IPS-18a (cell line): ENCODE results near the gene DSCAM.

ENCODE experiments used
- H3K27ac ChIP-seq: one replicate; pipeline ENCODE4 v1.5.1; 2013; ENCODE audit warnings: low read length
- H3K27me3 ChIP-seq: one replicate; pipeline ENCODE4 v1.6.1; 2013; ENCODE audit warnings: mild to moderate bottlenecking, low read length; ENCODE audit not compliant: control insufficient read depth, insufficient read depth
- H3K36me3 ChIP-seq: one replicate; pipeline ENCODE4 v1.6.1; 2013; ENCODE audit warnings: low read depth, low read length; ENCODE audit not compliant: control insufficient read depth
- H3K4me1 ChIP-seq: one replicate; pipeline ENCODE4 v1.6.1; 2013; ENCODE audit warnings: low read depth, low read length; ENCODE audit not compliant: control insufficient read depth
- H3K4me3 ChIP-seq: one replicate; pipeline ENCODE4 v1.5.1; 2013; ENCODE audit warnings: low read length
- H3K9ac ChIP-seq: one replicate; pipeline ENCODE4 v1.6.1; 2013; ENCODE audit warnings: mild to moderate bottlenecking, low read length, moderate library complexity
- H3K9me3 ChIP-seq: one replicate; pipeline ENCODE4 v1.6.1; 2013; ENCODE audit warnings: low read depth, low read length; ENCODE audit not compliant: control insufficient read depth

The DSCAM gene

GRCh38 chr21:40797891-40798290 lies 49.1 kb downstream of the DSCAM start:
- Histone ChIP-seq H3K27me3 (no peaks in the 10 kb centered on the region), H3K36me3 (no peaks in the 10 kb centered on the region), H3K9ac (no peak overlapping the region), H3K4me1 (no peaks in the 10 kb centered on the region), H3K4me3 (no peak overlapping the region), H3K27ac (no peak overlapping the region), H3K9me3 (peaks cover 13% of the 10 kb centered on the region)

- Histone ChIP-seq H3K9me3 (peaks cover 12% of the 10 kb centered on the region), H3K27me3 (no peaks in the 10 kb centered on the region), H3K36me3 (no peaks in the 10 kb centered on the region), H3K9ac (no peak overlapping the region), H3K4me1 (no peaks in the 10 kb centered on the region), H3K27ac (no peak overlapping the region), H3K4me3 (no peak overlapping the region)
Measured at GRCh38 chr21:40797410-40797809, 49.5 kb downstream of the DSCAM start.

DNA sequence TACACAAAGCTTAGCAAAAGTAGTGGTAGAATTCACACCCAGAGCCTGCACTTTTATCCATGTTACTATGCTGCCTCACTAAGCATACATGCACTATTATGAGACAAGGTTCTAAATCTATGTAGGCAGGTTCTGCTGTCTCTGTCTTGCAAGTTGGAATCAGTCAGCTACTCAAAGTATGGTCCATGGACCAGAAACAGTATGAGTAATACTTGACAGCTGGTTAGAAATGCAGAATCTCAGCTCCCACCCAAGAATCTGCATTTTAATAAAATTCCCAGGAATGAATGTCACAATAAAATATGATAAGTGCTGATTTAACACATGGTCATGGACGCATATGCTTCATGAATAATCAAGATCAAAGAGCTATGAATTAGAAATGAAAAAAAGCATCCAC lies 50.5 kb downstream of the DSCAM start:
- H3K4me1 ChIP-seq = no peaks in the 10 kb centered on the region
- no peak overlapping the region for H3K9ac ChIP-seq
- H3K9me3 ChIP-seq = peaks cover 10% of the 10 kb centered on the region
- H3K27ac ChIP-seq = no peak overlapping the region
- H3K4me3 ChIP-seq = no peak overlapping the region
- H3K27me3 ChIP-seq = no peaks in the 10 kb centered on the region
- no peaks in the 10 kb centered on the region for H3K36me3 ChIP-seq

DNA sequence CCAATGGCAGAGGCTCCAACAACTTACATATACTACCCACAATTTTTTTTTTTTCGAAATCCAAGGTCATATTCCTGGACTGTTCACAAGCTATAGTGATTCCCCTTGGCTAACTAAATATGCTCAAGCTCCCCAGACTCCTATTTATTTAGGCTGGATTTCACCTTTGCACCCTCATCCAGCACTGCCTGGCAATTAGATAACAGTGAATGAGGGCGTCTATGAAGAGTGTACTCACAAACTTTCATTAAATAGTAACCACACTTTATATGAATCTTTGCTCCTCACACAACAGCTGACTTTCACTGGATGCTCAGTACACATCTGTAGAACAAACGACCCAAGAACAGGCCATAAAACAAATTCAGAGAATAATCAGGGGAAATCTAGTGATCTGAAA lies 51.6 kb downstream of the DSCAM start:
- Histone ChIP-seq H3K4me1 (no peaks in the 10 kb centered on the region), H3K4me3 (no peak overlapping the region), H3K27me3 (no peaks in the 10 kb centered on the region), H3K27ac (no peak overlapping the region), H3K9me3 (peaks cover 8% of the 10 kb centered on the region), H3K9ac (no peak overlapping the region), H3K36me3 (no peaks in the 10 kb centered on the region)

- H3K36me3 ChIP-seq = no peaks in the 10 kb centered on the region
- H3K4me1 ChIP-seq = no peaks in the 10 kb centered on the region
- no peaks in the 10 kb centered on the region for H3K27me3 ChIP-seq
- no peak overlapping the region for H3K9ac ChIP-seq
- no peak overlapping the region for H3K27ac ChIP-seq
- no peak overlapping the region for H3K4me3 ChIP-seq
- H3K9me3 ChIP-seq = no peaks in the 10 kb centered on the region
Measured at GRCh38 chr21:40792691-40793456, 54.1 kb downstream of the DSCAM start.

- Histone ChIP-seq H3K27ac (no peak overlapping the region), H3K9ac (no peak overlapping the region), H3K4me3 (no peak overlapping the region), H3K9me3 (no peaks in the 10 kb centered on the region), H3K36me3 (no peaks in the 10 kb centered on the region), H3K4me1 (no peaks in the 10 kb centered on the region), H3K27me3 (no peaks in the 10 kb centered on the region)
Measured at GRCh38 chr21:40788635-40789034, 58.3 kb downstream of the DSCAM start.

- H3K9me3 ChIP-seq = no peaks in the 10 kb centered on the region
- no peaks in the 10 kb centered on the region for H3K36me3 ChIP-seq
- no peak overlapping the region for H3K27ac ChIP-seq
- no peak overlapping the region for H3K4me3 ChIP-seq
- H3K9ac ChIP-seq = no peak overlapping the region
- H3K4me1 ChIP-seq = no peaks in the 10 kb centered on the region
- no peaks in the 10 kb centered on the region for H3K27me3 ChIP-seq
Measured at GRCh38 chr21:40783404-40783803, 63.6 kb downstream of the DSCAM start.

- H3K27ac ChIP-seq = no peak overlapping the region
- H3K9me3 ChIP-seq = no peaks in the 10 kb centered on the region
- no peaks in the 10 kb centered on the region for H3K27me3 ChIP-seq
- no peaks in the 10 kb centered on the region for H3K4me1 ChIP-seq
- no peak overlapping the region for H3K9ac ChIP-seq
- H3K36me3 ChIP-seq = no peaks in the 10 kb centered on the region
- H3K4me3 ChIP-seq = no peak overlapping the region
Measured at GRCh38 chr21:40770435-40771055, 76.4 kb downstream of the DSCAM start.

DNA sequence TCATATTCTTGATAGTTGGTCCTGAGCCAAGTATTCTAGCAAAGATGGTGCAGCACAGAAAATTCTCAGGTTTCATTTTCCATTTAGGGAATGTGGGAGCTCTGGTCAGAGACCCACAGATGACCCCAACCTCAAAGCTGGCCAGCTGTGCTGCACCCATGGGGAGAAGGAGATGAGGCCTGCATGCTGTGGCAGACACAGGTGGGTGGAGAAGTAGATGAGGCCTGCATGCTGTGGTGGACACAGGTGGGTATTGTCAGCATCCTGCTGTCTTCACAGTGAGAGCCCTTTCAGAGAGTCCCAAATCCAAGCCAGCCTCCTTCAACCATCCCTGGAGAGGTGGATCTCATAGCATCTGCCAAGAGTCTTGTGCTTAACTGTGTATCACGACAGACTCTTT lies 77.7 kb downstream of the DSCAM start:
- H3K36me3 ChIP-seq = no peaks in the 10 kb centered on the region
- H3K9me3 ChIP-seq = no peaks in the 10 kb centered on the region
- H3K27me3 ChIP-seq = no peaks in the 10 kb centered on the region
- no peak overlapping the region for H3K4me3 ChIP-seq
- no peak overlapping the region for H3K9ac ChIP-seq
- no peaks in the 10 kb centered on the region for H3K4me1 ChIP-seq
- no peak overlapping the region for H3K27ac ChIP-seq

GRCh38 chr21:40768056-40768455 lies 78.9 kb downstream of the DSCAM start:
- H3K36me3 ChIP-seq = no peaks in the 10 kb centered on the region
- no peaks in the 10 kb centered on the region for H3K27me3 ChIP-seq
- no peaks in the 10 kb centered on the region for H3K4me1 ChIP-seq
- H3K4me3 ChIP-seq = no peak overlapping the region
- H3K9me3 ChIP-seq = no peaks in the 10 kb centered on the region
- H3K27ac ChIP-seq = no peak overlapping the region
- no peak overlapping the region for H3K9ac ChIP-seq

GRCh38 chr21:40766381-40766780 lies 80.6 kb downstream of the DSCAM start:
- H3K4me1 ChIP-seq = no peaks in the 10 kb centered on the region
- no peaks in the 10 kb centered on the region for H3K36me3 ChIP-seq
- H3K9ac ChIP-seq = no peak overlapping the region
- no peaks in the 10 kb centered on the region for H3K9me3 ChIP-seq
- H3K27me3 ChIP-seq = no peaks in the 10 kb centered on the region
- H3K4me3 ChIP-seq = no peak overlapping the region
- no peak overlapping the region for H3K27ac ChIP-seq

DNA sequence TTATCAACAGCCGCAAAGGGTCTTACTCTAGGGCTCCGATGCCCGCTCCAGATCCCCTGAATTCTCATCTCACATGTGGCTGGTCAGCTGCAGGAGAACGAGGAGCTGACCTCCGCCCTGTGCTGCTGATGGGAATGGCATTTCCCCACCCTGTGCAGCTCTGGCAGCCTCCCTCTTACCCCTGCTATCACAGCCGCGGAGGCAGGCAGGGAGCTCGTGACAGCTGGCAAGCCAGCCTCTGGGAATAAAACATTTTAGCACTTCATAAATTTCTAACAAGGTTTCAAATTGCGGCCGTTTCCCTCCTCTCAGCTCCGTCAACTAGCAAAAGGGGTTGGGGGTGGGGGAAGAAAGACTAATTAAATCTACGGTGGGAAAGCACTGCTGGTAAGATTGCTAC lies 81.1 kb downstream of the DSCAM start:
- no peaks in the 10 kb centered on the region for H3K4me1 ChIP-seq
- no peaks in the 10 kb centered on the region for H3K36me3 ChIP-seq
- no peak overlapping the region for H3K27ac ChIP-seq
- H3K27me3 ChIP-seq = no peaks in the 10 kb centered on the region
- no peak overlapping the region for H3K4me3 ChIP-seq
- H3K9me3 ChIP-seq = no peaks in the 10 kb centered on the region
- no peak overlapping the region for H3K9ac ChIP-seq
